Measurements from ENCODE around the gene SLCO4C1. TPM values are rescaled to one million over a fixed set of nuclear protein-coding genes. Genes with fewer than 3 reads are reported as not detected.

SLCO4C1 gene
- total and polyA plus RNA-seq, 2 of the 13 experiments (the other 11 are each of a cell fraction or from before 2014, with no cell fraction given): 1.3 to 7.8 TPM

GRCh38 chr5:102271759-102272158, 24.3 kb downstream of the SLCO4C1 start (continued):
- TF ChIP-seq PPARG (CRISPR knock-in tag; conservative IDR thresholded peaks at IDR 0.05) (0 out of 2 replicates have a peak, but pooled peaks have one; percentile 28), HNF4A (CRISPR knock-in tag; IDR thresholded peaks at IDR 0.05) (peak; percentile 17; the same call in 1 of the 2 replicates), ZNF121 (CRISPR knock-in tag; IDR thresholded peaks at IDR 0.05) (no peak), USF2 (IDR thresholded peaks at IDR 0.05; ENCODE audit: low read depth, low read length) (no peak), USF2 (CRISPR knock-in tag; IDR thresholded peaks at IDR 0.05; ENCODE audit: borderline replicate concordance) (peak; percentile 56; the same call in 1 of the 2 replicates), ESRRA (CRISPR knock-in tag; IDR thresholded peaks at IDR 0.05; ENCODE audit: low read depth) (no peak), FLYWCH1 (CRISPR knock-in tag; IDR thresholded peaks at IDR 0.05) (no peak), FOXM1 (CRISPR knock-in tag; IDR thresholded peaks at IDR 0.05) (no peak), RNF219 (CRISPR knock-in tag; IDR thresholded peaks at IDR 0.05) (no peak), CEBPB (IDR thresholded peaks at IDR 0.05; ENCODE audit: borderline replicate concordance, low read depth, low read length) (peak; percentile 29; the same call in 1 of the 2 replicates), SAP130 (CRISPR knock-in tag; IDR thresholded peaks at IDR 0.05; ENCODE audit: low read depth) (no peak), ZNF546 (CRISPR knock-in tag; conservative IDR thresholded peaks at IDR 0.05) (no peak), KDM5A (IDR thresholded peaks at IDR 0.05; ENCODE audit: borderline replicate concordance, low read length) (no peak), IKZF5 (CRISPR knock-in tag; IDR thresholded peaks at IDR 0.05) (no peak), RBFOX2 (IDR thresholded peaks at IDR 0.05; ENCODE audit: low read depth, low read length) (no peak), ZBTB7A (CRISPR knock-in tag; IDR thresholded peaks at IDR 0.05) (no peak), ARID2 (CRISPR knock-in tag; IDR thresholded peaks at IDR 0.05; ENCODE audit: borderline replicate concordance) (no peak), ZNF772 (CRISPR knock-in tag; IDR thresholded peaks at IDR 0.05) (no peak), MTF2 (CRISPR knock-in tag; IDR thresholded peaks at IDR 0.05; ENCODE audit: borderline replicate concordance) (no peak), FOXC1 (CRISPR knock-in tag; IDR thresholded peaks at IDR 0.05; ENCODE audit: borderline replicate concordance) (no peak)
- TF ChIP-seq, protein P1, sequence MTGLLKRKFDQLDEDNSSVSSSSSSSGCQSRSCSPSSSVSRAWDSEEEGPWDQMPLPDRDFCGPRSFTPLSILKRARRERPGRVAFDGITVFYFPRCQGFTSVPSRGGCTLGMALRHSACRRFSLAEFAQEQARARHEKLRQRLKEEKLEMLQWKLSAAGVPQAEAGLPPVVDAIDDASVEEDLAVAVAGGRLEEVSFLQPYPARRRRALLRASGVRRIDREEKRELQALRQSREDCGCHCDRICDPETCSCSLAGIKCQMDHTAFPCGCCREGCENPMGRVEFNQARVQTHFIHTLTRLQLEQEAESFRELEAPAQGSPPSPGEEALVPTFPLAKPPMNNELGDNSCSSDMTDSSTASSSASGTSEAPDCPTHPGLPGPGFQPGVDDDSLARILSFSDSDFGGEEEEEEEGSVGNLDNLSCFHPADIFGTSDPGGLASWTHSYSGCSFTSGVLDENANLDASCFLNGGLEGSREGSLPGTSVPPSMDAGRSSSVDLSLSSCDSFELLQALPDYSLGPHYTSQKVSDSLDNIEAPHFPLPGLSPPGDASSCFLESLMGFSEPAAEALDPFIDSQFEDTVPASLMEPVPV (CRISPR knock-in tag; IDR thresholded peaks at IDR 0.05): no peak
- TF ChIP-seq, protein P2, sequence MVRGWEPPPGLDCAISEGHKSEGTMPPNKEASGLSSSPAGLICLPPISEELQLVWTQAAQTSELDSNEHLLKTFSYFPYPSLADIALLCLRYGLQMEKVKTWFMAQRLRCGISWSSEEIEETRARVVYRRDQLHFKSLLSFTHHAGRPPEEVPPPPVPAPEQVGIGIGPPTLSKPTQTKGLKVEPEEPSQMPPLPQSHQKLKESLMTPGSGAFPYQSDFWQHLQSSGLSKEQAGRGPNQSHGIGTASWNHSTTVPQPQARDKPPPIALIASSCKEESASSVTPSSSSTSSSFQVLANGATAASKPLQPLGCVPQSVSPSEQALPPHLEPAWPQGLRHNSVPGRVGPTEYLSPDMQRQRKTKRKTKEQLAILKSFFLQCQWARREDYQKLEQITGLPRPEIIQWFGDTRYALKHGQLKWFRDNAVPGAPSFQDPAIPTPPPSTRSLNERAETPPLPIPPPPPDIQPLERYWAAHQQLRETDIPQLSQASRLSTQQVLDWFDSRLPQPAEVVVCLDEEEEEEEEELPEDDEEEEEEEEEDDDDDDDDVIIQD (CRISPR knock-in tag; IDR thresholded peaks at IDR 0.05; ENCODE audit: low read depth): peak; percentile 79; the same call in 1 of the 2 replicates
